Activated T-cell treated with anti-CD3 and anti-CD28 coated beads for 4 hours (primary cell): ENCODE measurements around the gene TFCP2L1.
"Not testable (repeated sequence)": the region's sequence is repeated elsewhere in the genome, so short reads cannot be mapped to it uniquely, and the experiment has no call there.

Experiments used
- DNase-seq: peaks from one replicate; pipeline ENCODE4 v3.0.0-alpha.2; 2020

Gene TFCP2L1

GRCh38 chr2:121284463-121285449, at the start of gene TFCP2L1:
TSS of gene TFCP2L1 (minus strand) at chr2:121285202. CDS start at chr2:121285109, 93 bp downstream.
- no peak for DNase-seq

- DNase-seq = no peak
These were observed 49.0 kb upstream of the TFCP2L1 start for GRCh38 chr2:121333834-121334558.

DNA sequence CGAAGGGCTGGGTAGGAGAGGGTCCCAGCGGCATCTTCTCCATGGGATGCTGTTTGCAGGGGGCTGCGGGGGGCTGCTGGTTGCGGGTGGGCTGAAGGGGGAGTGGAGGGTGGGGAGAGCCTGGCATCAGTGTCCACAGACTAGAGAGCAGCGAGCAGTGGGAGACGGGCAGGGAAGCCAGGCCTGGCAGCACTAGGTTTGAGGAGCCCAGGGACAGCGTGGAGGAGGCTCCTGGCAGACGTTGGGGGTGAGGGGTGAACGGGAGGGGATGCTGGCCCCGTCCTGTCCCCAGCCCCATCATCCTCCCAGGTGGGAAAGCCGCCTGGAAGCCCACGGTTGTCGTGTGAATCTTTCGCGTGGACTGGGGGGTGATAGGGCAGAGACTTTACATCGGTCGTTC, 48.2 kb upstream of the TFCP2L1 start:
- no peak for DNase-seq

DNA sequence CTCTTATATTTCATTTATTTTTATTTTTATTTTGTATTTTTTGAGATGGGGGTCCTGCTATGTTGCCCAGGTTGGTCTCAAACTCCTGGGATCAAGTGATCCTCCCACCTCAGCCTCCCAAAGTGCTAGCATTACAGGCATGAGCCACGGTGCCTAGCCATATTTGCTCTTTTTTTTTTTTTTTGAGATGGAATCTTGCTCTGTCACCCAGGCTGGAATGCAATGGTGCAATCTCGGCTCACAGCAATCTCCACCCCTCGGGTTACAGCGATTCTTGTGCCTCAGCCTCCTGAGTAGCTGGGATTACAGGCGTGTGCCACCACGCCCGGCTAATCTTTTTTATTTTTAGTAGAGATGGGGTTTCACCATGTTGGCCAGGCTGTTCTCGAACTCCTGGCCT, 46.3 kb upstream of the TFCP2L1 start:
- not testable (repeated sequence) for DNase-seq

- no peak for DNase-seq
These were observed 45.9 kb upstream of the TFCP2L1 start for GRCh38 chr2:121330921-121331320.

- no peak for DNase-seq
These were observed 44.8 kb upstream of the TFCP2L1 start for GRCh38 chr2:121329786-121330185.

DNA sequence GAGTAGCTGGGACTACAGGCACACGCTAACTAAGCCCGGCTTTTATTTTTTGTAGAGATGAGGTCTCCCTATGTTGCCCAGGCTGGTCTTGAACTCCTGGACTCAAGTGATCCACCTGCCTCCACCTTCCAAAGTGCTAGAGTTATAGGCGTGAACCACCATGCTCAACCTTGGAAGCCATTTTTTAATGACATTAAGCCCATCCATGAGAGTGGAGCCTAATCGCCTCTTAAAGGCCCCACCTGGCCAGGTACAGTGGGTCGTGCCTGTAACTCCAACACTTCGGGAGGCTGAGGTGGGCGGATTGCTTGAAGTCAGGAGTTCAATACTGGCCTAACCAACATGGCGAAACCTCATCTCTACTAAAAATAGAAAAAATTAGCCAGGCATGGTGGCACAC, 41.6 kb upstream of the TFCP2L1 start:
- no peak for DNase-seq

- no peak for DNase-seq
These were observed 39.6 kb upstream of the TFCP2L1 start for GRCh38 chr2:121324601-121325000.

DNA sequence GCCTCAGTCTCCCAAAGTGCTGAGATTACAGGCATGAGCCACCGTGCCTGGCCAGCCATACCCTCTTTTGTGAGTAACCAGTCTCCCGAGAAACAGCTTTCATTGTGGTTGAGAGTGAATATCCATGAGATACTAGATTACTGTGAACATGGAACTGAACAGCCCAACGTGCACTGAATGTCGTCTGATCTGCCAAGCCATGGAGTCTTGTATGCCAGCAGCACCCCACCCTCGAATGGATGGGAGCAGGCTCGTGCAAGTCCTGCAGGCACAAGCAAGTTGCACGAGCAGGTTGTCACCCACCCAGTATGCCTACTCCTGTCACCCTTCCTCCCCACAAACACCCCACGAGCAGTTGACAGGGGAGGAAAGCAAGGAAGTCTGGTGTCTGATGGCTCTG, 36.5 kb upstream of the TFCP2L1 start:
- no peak for DNase-seq

DNA sequence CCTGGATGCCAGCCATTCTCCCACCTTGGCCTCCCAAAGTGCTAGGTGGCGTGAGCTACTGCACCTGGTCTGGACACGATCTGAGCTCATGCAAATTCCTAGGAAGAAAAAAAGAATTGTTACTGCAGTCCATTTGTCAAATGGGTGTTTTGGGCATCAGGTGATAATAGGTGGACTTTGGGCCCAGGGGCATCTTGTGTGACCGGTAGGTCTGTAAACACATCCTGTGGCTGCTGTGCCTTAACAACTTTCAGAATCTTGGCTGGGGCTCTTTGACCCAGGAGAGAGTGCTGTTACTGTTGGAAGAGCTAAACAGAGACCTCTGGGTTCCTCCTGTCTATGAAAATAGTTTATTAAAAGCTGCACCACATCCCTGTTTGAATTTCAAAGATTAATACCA, 34.9 kb upstream of the TFCP2L1 start:
- DNase-seq = no peak

GRCh38 chr2:121316986-121317385, 32.0 kb upstream of the TFCP2L1 start:
- no peak for DNase-seq

GRCh38 chr2:121313701-121314100, 28.7 kb upstream of the TFCP2L1 start:
- DNase-seq = not testable (repeated sequence)

GRCh38 chr2:121309801-121310200, 24.8 kb upstream of the TFCP2L1 start:
- no peak for DNase-seq

GRCh38 chr2:121309323-121309722, 24.3 kb upstream of the TFCP2L1 start:
- no peak for DNase-seq

DNA sequence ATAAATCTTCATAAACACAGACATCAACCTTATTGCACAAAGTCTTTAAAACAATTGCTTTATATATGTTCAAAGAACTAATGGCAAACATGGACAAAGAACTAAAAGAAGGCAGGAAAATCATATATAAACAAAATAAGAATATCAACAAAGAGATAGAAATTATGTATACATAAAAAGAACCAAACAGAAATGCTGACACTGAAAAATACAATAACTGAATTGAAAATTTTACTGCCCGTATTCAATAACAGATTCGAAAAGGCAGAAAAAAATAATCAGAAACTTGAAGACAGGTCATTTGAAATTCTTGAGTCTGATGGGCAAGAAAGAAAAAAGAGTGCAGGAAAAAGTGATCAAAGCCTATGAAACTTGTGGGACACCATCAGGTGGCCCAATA, 22.0 kb upstream of the TFCP2L1 start:
- no peak for DNase-seq

DNA sequence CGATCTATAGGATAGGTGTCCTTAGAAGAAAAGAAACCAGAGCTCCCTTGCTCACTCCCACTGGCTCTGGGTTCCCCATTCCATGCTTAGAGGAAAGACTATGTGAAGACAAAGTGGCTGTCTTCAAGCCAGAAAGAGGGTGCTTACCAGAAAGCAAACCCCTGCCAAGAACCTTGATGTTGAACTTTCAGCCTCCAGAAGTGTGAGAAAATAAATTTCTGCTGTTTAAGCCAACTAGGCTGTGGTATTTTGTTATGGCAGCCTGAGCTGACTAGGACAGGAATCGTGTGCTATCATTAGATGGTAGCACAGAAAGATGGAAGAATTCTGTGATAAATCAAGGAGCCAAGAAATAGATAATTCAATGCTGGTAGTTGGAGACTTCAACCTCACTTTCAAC, 19.9 kb upstream of the TFCP2L1 start:
- no peak for DNase-seq

GRCh38 chr2:121303531-121304263, 18.7 kb upstream of the TFCP2L1 start:
- no peak for DNase-seq

GRCh38 chr2:121301190-121301589, 16.2 kb upstream of the TFCP2L1 start:
- DNase-seq = not testable (repeated sequence)

GRCh38 chr2:121298476-121298875, 13.5 kb upstream of the TFCP2L1 start:
- no peak for DNase-seq

GRCh38 chr2:121297866-121298265, 12.9 kb upstream of the TFCP2L1 start:
- not testable (repeated sequence) for DNase-seq

- no peak for DNase-seq
These were observed 12.3 kb upstream of the TFCP2L1 start for GRCh38 chr2:121297217-121297830.

GRCh38 chr2:121295911-121296650, 11.1 kb upstream of the TFCP2L1 start:
- DNase-seq = no peak
